GM04504 (cell line): Measurements from ENCODE around the gene NT5C2.

ENCODE experiments used
- DNase-seq: peaks from one replicate; pipeline ENCODE4 v3.0.0-alpha.2; 2012; ENCODE audit warnings: low read depth

The NT5C2 gene

DNA sequence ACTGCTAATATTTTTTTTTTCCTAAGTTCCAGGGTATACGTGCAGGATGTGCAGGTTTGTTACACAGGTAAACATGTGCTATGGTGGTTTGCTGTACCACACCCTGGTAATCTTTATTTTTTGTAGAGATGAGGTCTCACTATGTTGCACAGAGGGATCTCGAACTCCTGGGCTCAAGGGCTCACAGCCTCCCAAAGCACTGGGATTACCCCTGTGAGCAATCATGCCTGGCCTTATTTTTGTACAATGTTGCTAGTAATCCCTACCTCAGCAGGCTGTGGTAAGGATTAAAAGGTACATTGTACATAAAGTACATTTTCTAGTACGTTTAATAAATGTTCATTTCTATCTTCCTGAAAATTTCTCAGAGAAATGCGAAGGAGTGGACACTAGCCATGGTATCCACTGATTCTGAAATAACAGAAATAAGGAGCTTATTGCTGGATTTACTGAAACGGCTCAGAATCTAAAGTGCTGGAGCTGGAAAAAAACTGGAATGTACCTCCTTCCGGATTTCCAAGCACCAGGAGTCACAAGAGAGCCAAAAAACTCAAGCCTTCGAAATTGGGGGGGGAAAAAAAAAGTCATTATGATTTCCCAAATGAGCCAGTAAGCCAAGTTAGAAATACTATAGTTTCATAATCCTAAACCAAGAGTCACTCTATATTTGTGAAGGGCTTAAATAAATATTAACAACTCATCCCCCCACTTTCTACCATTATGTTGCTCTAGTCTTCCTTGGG lies 69.6 kb downstream of the NT5C2 start:
- DNase-seq, result no peak

DNA sequence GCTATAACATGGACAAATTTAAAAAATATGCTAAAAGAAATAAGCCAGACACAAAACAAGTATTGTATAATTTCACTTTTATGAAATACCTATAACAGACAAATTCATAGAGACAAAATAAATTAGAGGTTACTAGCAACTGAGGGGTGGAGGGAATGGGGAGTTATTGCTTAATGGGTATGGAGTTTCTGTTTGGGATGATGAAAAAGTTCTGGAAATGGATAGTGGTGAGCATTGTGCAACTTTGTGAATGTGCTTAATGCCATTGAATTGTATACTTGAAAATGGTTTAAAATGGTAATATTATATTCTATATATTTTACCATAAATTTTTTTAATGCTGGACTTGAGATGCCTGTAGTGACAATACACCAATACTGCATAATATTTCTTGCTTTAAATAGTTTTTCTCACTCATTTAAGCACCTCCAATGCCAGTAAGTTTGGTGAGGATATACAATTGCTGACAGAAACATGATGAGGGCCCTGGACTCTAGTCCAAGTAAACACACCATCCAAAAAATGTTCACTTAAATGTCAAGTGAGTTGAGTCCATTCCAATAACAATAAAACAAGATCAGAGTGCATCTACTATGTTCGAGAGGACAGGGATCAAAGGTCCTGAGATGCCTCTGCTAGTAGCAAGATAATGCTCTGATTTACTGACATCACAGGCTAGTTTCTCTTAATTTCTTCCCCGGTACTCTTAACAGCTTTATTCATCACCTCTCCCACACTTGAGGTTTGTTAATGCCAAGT lies 71.9 kb downstream of the NT5C2 start:
- no peak for DNase-seq

- DNase-seq, result no peak
Measured at GRCh38 chr10:103120546-103120945, 72.5 kb downstream of the NT5C2 start.

DNA sequence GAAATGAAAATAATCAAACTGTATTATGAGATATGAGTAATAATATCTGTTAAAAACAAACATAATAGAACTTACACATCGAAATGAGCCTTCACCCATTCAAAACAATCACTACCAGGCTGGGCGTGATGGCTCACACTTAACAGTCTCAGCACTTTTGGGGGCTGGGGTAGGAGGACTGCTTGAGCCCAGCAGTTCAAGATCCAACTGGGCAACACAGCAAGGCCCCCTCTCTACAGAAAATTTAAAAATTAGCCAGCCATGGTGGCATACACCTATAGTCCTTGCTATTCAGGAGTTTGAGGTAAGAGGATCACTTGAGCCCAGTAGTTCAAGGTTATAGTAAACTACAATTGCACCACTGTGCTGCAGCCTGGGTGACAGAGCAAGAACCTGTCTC lies 75.8 kb downstream of the NT5C2 start:
- DNase-seq, result no peak

- DNase-seq, result no peak
Measured at GRCh38 chr10:103114876-103115275, 78.2 kb downstream of the NT5C2 start.

- no peak for DNase-seq
Measured at GRCh38 chr10:103111918-103112877, 80.9 kb downstream of the NT5C2 start.

GRCh38 chr10:103111031-103111917 lies 81.8 kb downstream of the NT5C2 start:
- DNase-seq, result peak; percentile 9

- DNase-seq, result no peak
Measured at GRCh38 chr10:103110407-103110806, 82.7 kb downstream of the NT5C2 start.

GRCh38 chr10:103109821-103110220 lies 83.3 kb downstream of the NT5C2 start:
- no peak for DNase-seq

DNA sequence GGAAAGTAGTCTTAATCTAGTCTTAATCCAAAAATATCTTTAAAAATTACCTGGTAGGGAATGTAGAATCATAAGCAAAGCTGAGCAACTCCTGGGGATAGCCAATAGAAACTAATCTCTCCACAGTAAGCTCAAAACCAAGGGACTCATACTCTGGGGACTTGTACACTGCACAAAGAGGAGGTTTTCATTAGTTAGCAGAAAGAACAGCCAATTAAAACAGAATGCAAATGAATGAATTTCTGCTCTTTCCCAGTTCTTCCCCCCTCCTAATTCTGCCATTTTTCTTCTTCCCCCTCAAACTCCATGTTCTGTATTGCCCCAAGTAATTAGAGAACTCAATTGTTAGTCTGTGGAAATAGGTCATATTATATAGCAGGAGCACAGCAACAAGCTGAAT lies 86.5 kb downstream of the NT5C2 start:
- DNase-seq, result no peak

- DNase-seq, result no peak
Measured at GRCh38 chr10:103105462-103105861, 87.6 kb downstream of the NT5C2 start.

- DNase-seq, result no peak
Measured at GRCh38 chr10:103104721-103105120, 88.4 kb downstream of the NT5C2 start.

DNA sequence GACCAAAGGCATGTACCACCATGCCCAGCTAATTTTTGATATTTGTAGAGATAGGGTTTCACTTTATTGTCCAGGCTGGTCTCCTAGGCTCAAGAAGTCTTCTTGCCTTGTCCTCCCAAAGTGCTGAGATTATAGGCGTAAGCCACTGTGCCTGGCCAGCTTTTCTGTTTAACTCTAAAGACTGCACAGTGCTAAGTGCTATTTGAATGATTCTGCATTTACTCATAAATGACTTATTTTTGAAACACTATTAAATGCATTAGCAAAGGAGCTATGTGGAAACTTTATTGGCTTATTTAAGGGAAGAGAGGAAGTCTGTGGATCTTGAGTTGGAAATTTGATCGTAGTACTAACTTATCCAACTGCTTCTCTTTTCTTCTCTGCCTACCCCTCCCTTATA lies 89.1 kb downstream of the NT5C2 start:
- DNase-seq, result no peak

GRCh38 chr10:103102195-103102594 lies 90.9 kb downstream of the NT5C2 start:
- no peak for DNase-seq

- DNase-seq, result no peak
Measured at GRCh38 chr10:103100620-103101019, 92.5 kb downstream of the NT5C2 start.

GRCh38 chr10:103098240-103098639 lies 94.8 kb downstream of the NT5C2 start:
- no peak for DNase-seq

GRCh38 chr10:103096130-103096529 lies 96.9 kb downstream of the NT5C2 start:
- DNase-seq, result no peak

GRCh38 chr10:103095005-103095404 lies 98.1 kb downstream of the NT5C2 start:
- no peak for DNase-seq

GRCh38 chr10:103090911-103091310 lies 102.2 kb downstream of the NT5C2 start:
- DNase-seq, result no peak

- no peak for DNase-seq
Measured at GRCh38 chr10:103089493-103089892, 103.6 kb downstream of the NT5C2 start.

- DNase-seq, result no peak
Measured at GRCh38 chr10:103086799-103087198, 106.3 kb downstream of the NT5C2 start.
